Fibroblast of pulmonary artery (primary cell): ENCODE results near the gene CTIF.

Source experiments
- DNase-seq: peaks from one replicate; pipeline ENCODE4 v3.0.0-alpha.2; 2010; ENCODE audit warnings: low read depth
- H3K4me3 ChIP-seq: replicated peaks from 2 replicates; pipeline ENCODE4 v1.5.1; 2011; ENCODE audit warnings: low read depth, mild to moderate bottlenecking, control low read depth, low read length, moderate library complexity
- TF ChIP-seq, protein P1 (sequence below): IDR thresholded peaks from 2 replicates; pipeline ENCODE4 v1.5.1; 2011; ENCODE audit warnings: mild to moderate bottlenecking, control low read depth, low read length, inconsistent platforms; ENCODE audit errors: missing control alignments

Gene CTIF

GRCh38 chr18:48825101-48825745 lies 286.4 kb downstream of the CTIF start:
- TF ChIP-seq, protein P1, sequence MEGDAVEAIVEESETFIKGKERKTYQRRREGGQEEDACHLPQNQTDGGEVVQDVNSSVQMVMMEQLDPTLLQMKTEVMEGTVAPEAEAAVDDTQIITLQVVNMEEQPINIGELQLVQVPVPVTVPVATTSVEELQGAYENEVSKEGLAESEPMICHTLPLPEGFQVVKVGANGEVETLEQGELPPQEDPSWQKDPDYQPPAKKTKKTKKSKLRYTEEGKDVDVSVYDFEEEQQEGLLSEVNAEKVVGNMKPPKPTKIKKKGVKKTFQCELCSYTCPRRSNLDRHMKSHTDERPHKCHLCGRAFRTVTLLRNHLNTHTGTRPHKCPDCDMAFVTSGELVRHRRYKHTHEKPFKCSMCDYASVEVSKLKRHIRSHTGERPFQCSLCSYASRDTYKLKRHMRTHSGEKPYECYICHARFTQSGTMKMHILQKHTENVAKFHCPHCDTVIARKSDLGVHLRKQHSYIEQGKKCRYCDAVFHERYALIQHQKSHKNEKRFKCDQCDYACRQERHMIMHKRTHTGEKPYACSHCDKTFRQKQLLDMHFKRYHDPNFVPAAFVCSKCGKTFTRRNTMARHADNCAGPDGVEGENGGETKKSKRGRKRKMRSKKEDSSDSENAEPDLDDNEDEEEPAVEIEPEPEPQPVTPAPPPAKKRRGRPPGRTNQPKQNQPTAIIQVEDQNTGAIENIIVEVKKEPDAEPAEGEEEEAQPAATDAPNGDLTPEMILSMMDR: no peak
- peak; percentile 82 for DNase-seq
- no peak overlapping the region for H3K4me3 ChIP-seq

DNA sequence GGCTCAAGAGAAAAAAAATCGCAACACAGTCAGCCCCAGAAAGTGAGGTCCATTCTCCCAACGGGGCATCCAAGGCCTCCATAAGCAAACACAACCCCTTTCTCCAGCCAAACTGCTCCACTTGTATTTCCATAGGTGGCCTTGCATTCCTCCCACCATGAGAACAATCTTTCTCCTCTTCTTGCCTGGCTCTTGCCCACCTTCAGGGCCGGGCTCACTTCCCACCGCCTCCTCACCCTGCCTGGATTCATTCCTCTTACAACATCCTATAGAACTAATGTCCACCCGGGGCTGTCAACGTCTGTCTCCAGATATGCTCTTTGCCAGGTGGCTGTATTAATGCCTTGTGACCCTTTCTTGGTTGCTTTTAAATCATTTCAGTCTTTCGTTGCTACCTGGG lies 287.4 kb downstream of the CTIF start:
- no peak for DNase-seq
- no peak overlapping the region for H3K4me3 ChIP-seq
- TF ChIP-seq, protein P1: no peak

GRCh38 chr18:48826806-48827205 lies 288.0 kb downstream of the CTIF start:
- TF ChIP-seq, protein P1: no peak
- no peak for DNase-seq

DNA sequence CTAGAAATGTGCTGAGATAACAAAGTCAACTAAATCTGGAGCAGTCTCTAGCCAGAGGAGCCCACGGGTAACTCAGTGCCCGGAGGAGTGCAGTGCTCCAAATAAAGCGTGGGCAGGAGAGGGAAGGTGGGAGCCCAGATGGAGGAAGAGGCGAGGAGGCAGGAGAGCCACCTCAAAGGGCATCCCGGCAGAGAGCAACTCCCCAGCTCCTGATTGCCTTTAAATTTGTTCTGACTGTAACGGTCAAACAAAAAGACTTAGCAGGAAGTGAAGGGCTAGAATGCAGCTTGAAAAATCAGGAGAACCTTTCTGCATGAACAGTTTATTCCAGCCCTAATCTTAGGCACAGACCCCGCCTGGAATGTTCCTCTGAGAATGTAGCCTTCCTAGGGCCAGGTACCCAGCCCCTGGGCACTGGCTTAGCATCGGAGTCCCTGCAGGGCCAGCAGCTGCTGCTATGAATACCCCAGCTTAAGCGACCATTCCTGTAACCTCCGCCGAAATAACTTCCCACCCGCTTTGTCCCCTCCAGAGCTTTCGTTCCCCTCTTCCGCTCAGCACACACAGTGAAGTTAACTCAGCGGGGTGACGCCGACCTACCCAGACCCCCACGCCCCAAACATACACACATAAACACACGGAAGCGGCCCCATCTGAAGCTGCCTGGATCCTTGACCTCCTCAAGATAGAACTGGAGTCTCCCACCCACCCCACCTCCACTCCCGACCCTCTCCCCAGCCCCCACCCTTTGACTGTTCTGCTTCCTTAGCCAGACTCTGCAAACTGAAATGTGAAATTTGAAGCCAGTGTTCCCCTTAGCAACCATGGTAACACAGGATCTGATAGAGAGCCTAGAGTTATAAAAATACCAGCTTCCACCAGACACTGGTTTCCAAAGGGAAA lies 288.7 kb downstream of the CTIF start:
- TF ChIP-seq, protein P1: no peak
- H3K4me3 ChIP-seq: no peak overlapping the region
- peak; percentile 68 for DNase-seq

More at GRCh38 chr18:48826806-48827205, 288.0 kb downstream of the CTIF start:
- H3K4me3 ChIP-seq: no peak overlapping the region

- TF ChIP-seq, protein P1: no peak
- DNase-seq: no peak
- H3K4me3 ChIP-seq: no peak overlapping the region
Measured at GRCh38 chr18:48828194-48828545, 289.3 kb downstream of the CTIF start.

DNA sequence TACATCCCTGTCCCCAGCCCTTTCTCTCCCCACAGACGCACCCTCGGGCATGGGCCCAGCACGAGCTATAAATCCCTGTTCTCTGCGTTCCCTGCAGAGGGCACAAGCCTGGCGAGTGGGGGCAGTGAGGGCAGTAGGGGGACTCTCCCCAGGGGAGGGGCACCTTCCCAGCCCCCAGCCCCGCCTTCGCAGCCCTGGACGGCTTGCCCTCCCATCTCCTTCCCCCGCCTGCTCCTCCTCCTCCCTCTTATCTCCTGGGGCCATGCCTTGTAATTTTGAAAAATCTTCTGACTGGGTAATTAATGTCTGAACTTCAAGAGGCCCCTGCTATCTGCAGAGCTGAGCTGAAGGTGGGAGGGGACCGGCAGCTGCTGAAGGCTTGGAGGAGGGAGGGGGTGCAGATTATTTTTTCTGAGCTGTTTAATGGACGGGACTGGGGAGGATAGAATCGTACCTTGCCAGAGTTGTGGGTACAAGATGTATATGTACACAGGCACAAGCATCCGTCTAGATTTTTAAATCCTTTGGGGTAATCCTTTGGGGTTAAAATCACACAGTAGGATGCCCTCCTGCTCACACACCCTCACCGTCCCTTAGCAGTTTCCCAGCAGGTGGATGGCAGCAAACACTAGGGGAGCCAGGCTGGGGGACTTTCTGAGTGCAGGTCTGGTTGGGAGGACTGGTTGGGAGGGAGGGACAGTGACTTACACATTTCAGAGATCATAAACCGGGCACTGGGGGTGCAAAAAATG lies 290.0 kb downstream of the CTIF start:
- H3K4me3 ChIP-seq: no peak overlapping the region
- DNase-seq: no peak
- TF ChIP-seq, protein P1: no peak
